ENCODE measurements around the gene CELF4.

CELF4 gene

DNA sequence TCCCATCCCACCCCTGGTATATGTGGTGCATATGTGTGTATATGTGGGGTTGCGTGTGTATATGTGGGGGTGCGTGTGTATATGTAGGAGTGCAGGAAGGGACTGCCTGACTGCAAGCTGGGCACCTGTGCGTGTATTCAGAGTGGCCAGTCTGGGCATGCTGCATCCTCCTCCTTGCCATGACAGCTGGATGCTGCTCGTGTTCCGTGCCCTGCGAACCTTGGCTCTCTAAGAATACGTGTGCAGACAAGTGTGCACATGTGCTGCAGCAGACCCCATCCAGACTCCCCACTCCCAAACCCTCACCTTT is 222.1 kb downstream of the CELF4 start:
- TF ChIP-seq, protein P1, sequence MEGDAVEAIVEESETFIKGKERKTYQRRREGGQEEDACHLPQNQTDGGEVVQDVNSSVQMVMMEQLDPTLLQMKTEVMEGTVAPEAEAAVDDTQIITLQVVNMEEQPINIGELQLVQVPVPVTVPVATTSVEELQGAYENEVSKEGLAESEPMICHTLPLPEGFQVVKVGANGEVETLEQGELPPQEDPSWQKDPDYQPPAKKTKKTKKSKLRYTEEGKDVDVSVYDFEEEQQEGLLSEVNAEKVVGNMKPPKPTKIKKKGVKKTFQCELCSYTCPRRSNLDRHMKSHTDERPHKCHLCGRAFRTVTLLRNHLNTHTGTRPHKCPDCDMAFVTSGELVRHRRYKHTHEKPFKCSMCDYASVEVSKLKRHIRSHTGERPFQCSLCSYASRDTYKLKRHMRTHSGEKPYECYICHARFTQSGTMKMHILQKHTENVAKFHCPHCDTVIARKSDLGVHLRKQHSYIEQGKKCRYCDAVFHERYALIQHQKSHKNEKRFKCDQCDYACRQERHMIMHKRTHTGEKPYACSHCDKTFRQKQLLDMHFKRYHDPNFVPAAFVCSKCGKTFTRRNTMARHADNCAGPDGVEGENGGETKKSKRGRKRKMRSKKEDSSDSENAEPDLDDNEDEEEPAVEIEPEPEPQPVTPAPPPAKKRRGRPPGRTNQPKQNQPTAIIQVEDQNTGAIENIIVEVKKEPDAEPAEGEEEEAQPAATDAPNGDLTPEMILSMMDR (IDR thresholded peaks at IDR 0.05; ENCODE audit: low read depth, low read length) = no peak
- no peaks in the 10 kb centered on the region for H3K27me3 ChIP-seq
- no peaks in the 10 kb centered on the region for H3K36me3 ChIP-seq
- no peak for DNase-seq
- H3K4me3 ChIP-seq (ENCODE audit: low read depth, low read length) = no peak overlapping the region
- H3K9me3 ChIP-seq = no peaks in the 10 kb centered on the region
- peaks cover 4% of the 10 kb centered on the region; the same call in 1 of the 2 replicates for H3K4me1 ChIP-seq

DNA sequence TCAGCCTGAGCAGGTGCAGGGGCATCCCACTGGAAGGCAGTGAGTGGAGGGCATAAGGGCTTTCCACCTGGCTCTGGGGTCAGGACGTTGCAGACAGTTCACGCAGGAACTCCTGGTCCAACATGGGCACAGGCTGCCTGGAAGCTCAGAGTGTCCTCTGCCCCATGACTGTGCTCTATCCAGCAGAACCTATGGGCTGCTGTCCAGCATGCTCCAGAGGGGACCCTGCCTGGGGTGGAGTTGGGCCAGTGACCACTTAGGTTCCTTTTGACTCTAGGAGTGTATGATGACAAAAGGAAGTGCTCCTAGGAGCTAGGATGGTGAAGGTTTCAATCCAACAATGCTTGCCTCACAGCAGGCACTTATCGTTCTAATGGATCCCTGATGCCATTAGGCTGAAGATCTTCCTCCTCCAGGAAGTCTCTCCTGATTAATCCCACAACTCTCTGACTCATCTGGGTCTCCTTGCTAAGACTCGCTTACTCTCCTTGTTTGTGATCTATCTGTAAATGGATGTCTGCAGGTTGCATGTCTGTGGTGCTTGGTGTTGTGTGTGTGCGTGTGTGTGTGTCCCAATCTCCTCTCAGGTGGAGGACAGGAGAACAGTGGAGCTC is 224.0 kb downstream of the CELF4 start:
- Histone ChIP-seq H3K36me3 (no peaks in the 10 kb centered on the region), H3K27me3 (no peaks in the 10 kb centered on the region), H3K4me1 (peaks cover 4% of the 10 kb centered on the region; the same call in 1 of the 2 replicates), H3K4me3 (ENCODE audit: low read depth, low read length) (no peak overlapping the region), H3K9me3 (no peaks in the 10 kb centered on the region)
- no peak for DNase-seq
- TF ChIP-seq, protein P1 (IDR thresholded peaks at IDR 0.05; ENCODE audit: low read depth, low read length) = no peak

DNA sequence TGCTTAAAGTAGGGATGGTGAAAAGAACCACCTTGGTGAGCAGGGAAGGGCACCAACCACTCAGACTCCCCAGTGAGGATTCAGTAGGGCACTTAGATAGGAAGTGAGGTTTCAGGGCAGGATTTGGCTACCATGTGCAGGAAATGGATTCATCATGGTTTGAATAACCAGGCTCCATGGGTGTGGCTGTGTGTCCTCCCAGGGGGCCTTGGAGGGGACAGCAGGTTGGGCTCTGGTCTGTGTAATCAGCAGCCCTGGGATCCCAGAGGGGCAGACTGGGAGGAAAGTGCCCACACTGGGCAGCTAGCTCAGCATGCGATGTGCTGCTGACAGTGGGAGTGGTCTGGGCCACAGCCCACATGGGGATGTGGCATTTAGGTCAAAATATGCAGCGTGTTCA is 224.6 kb downstream of the CELF4 start:
- H3K4me3 ChIP-seq (ENCODE audit: low read depth, low read length) = no peak overlapping the region

DNA sequence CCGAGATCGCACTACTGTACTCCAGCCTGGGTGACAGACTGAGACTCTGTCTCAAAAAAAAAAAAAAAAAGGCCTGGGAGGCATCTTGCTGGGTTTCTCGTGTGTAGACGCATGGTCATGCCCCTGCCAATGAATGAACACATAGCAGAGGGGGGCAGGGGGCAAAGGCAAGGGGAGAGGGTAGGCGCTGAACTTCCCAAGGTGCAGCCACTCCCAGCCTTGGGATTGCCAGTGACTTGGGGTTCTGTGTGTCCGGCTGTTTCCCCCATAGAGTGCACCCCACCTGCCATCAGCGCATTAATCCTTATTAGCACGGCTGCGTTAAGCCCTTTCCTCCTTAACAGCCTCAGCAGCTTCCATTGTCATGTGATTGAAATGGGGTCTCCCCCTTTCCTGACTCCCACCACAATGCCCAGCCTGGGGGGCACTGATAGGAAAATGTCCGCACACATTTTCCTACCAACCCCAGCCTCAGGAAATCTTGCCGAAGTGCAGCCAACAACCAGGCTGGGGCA is 225.8 kb downstream of the CELF4 start:
- Histone ChIP-seq H3K4me1 (peaks cover 4% of the 10 kb centered on the region; the same call in 1 of the 2 replicates), H3K36me3 (no peaks in the 10 kb centered on the region), H3K27me3 (no peaks in the 10 kb centered on the region), H3K4me3 (ENCODE audit: low read depth, low read length) (no peak overlapping the region), H3K9me3 (no peaks in the 10 kb centered on the region)
- no peak for DNase-seq
- TF ChIP-seq, protein P1 (IDR thresholded peaks at IDR 0.05; ENCODE audit: low read depth, low read length) = no peak

More for the DNA sequence above, 224.6 kb downstream of the CELF4 start:
- Histone ChIP-seq H3K27me3 (no peaks in the 10 kb centered on the region), H3K9me3 (no peaks in the 10 kb centered on the region), H3K4me1 (peaks cover 4% of the 10 kb centered on the region; the same call in 1 of the 2 replicates), H3K36me3 (no peaks in the 10 kb centered on the region)
- peak; percentile 21 for DNase-seq
- TF ChIP-seq, protein P1 (IDR thresholded peaks at IDR 0.05; ENCODE audit: low read depth, low read length) = no peak

DNA sequence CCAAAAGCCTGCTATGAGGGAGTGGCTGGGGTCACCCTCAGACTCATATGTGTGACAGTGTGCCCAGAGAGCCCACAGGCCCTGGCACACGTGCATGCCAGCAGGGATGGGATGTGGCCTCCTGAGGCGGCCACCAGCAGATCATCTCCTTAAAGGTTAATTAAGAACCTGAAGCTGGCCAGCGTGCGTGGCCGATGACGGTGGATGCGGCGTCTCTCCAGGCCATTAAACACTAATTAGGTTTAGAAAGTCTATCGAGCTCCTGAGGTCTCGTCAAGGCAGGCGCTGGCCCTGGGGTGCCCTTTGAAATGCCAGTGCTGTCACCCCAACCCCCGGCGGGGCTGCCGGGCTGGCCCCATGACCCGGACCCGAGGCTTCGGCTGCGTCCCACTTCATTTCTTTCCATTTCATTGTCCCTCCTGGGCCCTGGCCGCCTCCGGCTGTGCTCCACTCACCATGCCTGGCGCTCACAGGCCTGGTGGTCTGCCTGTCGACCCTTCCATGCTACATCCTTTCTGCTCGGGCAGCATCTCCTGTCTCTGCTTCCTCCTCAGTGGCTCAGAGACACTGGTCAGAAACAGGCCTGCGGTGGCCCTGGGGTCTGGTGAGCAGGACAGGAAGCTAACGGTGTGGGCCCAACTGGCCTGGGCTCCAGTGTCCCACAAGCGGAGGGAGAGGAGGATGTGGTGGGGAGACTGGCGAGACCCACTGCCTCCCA is 228.9 kb downstream of the CELF4 start:
- DNase-seq = no peak
- Histone ChIP-seq H3K4me1 (peaks cover 6% of the 10 kb centered on the region), H3K4me3 (ENCODE audit: low read depth, low read length) (no peak overlapping the region), H3K9me3 (no peaks in the 10 kb centered on the region), H3K36me3 (no peaks in the 10 kb centered on the region), H3K27me3 (no peaks in the 10 kb centered on the region)
- TF ChIP-seq, protein P1 (IDR thresholded peaks at IDR 0.05; ENCODE audit: low read depth, low read length) = no peak

DNA sequence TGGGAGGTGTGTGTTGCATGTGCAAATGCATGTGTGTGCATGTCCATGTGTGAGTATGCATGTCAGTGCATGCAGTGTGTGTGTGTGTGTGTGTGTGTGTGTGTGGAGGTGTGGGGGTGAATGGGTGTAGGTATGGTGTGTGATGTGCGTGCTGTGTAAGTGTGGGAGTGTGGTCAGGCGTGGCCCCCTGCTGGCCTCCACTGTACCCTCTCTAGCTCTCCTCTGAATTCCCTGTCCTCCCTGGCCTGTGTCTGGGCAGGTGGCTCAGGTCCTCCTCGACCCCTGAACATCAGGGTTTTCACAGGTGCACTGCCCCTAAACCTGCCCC is 230.2 kb downstream of the CELF4 start:
- Histone ChIP-seq H3K27me3 (no peaks in the 10 kb centered on the region), H3K4me1 (peaks cover 8% of the 10 kb centered on the region)
- peak; percentile 49 for DNase-seq

More for the DNA sequence above, 230.2 kb downstream of the CELF4 start:
- Histone ChIP-seq H3K9me3 (no peaks in the 10 kb centered on the region), H3K4me3 (ENCODE audit: low read depth, low read length) (peak overlapping the region; percentile 16; the same call in 1 of the 2 replicates), H3K36me3 (no peaks in the 10 kb centered on the region)
- TF ChIP-seq, protein P1 (IDR thresholded peaks at IDR 0.05; ENCODE audit: low read depth, low read length) = peak; percentile 56
